Vagina (tissue), 2 donors: Measurements from ENCODE around the gene EHMT1. TPM values are rescaled to one million over a fixed set of nuclear protein-coding genes. Genes with fewer than 3 reads are reported as not detected.

Source experiments
- DNase-seq, 2 donors: peaks; one replicate each; pipeline ENCODE4 v3.0.0-alpha.2; 2017; ENCODE audit errors: extremely low spot score in 2 of 2
- H3K27ac ChIP-seq: fragments of 200-600 bp; sonication (generic); one replicate; pipeline ENCODE4 v1.5.1; 2019
- H3K27me3 ChIP-seq: fragments of 200-600 bp; sonication (generic); one replicate; pipeline ENCODE4 v1.5.1; 2019
- H3K36me3 ChIP-seq, 2 donors: fragments of 200-600 bp; sonication (generic); one replicate each; pipeline ENCODE4 v1.5.1; 2017 to 2019
- H3K4me1 ChIP-seq: fragments of 200-600 bp; sonication (generic); one replicate; pipeline ENCODE4 v1.5.1; 2019
- H3K4me3 ChIP-seq, 2 donors: fragments of 200-600 bp; sonication (generic); 1 replicate in 1 of 2; 2 replicates in 1 of 2; pipeline ENCODE4 v1.5.1; 2016 to 2019
- H3K9me3 ChIP-seq: fragments of 200-600 bp; sonication (generic); one replicate; pipeline ENCODE4 v1.5.1; 2019
- CTCF ChIP-seq, 3 experiments: fragments of 450-650 bp in 2 of 3; fragments of 200-600 bp in 1 of 3; sonication (generic) in 1 of 3; IDR thresholded peaks; one replicate each; pipeline ENCODE4 v1.5.1; 2017 to 2019; ENCODE audit warnings: antibody characterized with exemption in 3 of 3, mild to moderate bottlenecking in 2 of 3, moderate library complexity in 2 of 3
- POLR2A ChIP-seq, 2 donors: fragments of 450-650 bp; IDR thresholded peaks; one replicate each; pipeline ENCODE4 v1.6.1; 2017; ENCODE audit warnings: antibody characterized with exemption in 2 of 2, mild to moderate bottlenecking in 2 of 2, moderate library complexity in 2 of 2
- POLR2AphosphoS5 ChIP-seq, 2 donors: sonication (generic); formaldehyde crosslinking; IDR thresholded peaks; one replicate each; pipeline ENCODE4 v1.9.0; 2017; ENCODE audit warnings: antibody characterized with exemption in 2 of 2, mild to moderate bottlenecking in 2 of 2, low read depth in 1 of 2; ENCODE audit not compliant: insufficient read depth in 1 of 2
- intact Hi-C: fragments of 100-400 bp; cut with DNase I; formaldehyde crosslinking; loops from one replicate; pipeline ENCODE4 v1.15.1; 2023
- total RNA-seq: library from RNA; depleted of rRNA; stranded (reverse); fragments of >200 nt; gene quantifications from one replicate; pipeline ENCODE4 v1.2.3, GENCODE V29; 2016

Gene EHMT1
- total RNA-seq, 1 donor from 2014 or later, result 65.8 TPM

GRCh38 chr9:137640862-137641261, 22.1 kb downstream of the EHMT1 start:
- peaks cover 0 to 10% of the 10 kb centered on the region in 2 donors for H3K36me3 ChIP-seq
- H3K4me3 ChIP-seq, result no peak overlapping the region
- no peak for DNase-seq
- H3K27ac ChIP-seq, result no peak overlapping the region
- no peaks in the 10 kb centered on the region for H3K9me3 ChIP-seq
- H3K27me3 ChIP-seq, result no peaks in the 10 kb centered on the region
- no peak for TF ChIP-seq POLR2AphosphoS5 (IDR thresholded peaks at IDR 0.05; ENCODE audit: insufficient read depth in 1 of 2, low read depth in 1 of 2)
- peaks cover 38% of the 10 kb centered on the region for H3K4me1 ChIP-seq
- intact Hi-C loops, result no loop called here

- H3K27ac ChIP-seq, result no peak overlapping the region
- TF ChIP-seq POLR2AphosphoS5 (IDR thresholded peaks at IDR 0.05; ENCODE audit: insufficient read depth in 1 of 2, low read depth in 1 of 2) (no peak), CTCF (IDR thresholded peaks at IDR 0.05) (no peak), POLR2A (IDR thresholded peaks at IDR 0.05) (no peak)
- peaks cover 33% of the 10 kb centered on the region for H3K4me1 ChIP-seq
Observed at GRCh38 chr9:137642118-137642601, 23.4 kb downstream of the EHMT1 start.

GRCh38 chr9:137642892-137643291, 24.1 kb downstream of the EHMT1 start:
- TF ChIP-seq POLR2AphosphoS5 (IDR thresholded peaks at IDR 0.05; ENCODE audit: insufficient read depth in 1 of 2, low read depth in 1 of 2) (no peak), POLR2A (IDR thresholded peaks at IDR 0.05) (no peak), CTCF (IDR thresholded peaks at IDR 0.05) (no peak)
- H3K36me3 ChIP-seq, result peaks cover 0 to 10% of the 10 kb centered on the region in 2 donors
- no peak overlapping the region for H3K4me3 ChIP-seq
- peaks cover 33% of the 10 kb centered on the region for H3K4me1 ChIP-seq
- no peaks in the 10 kb centered on the region for H3K9me3 ChIP-seq
- no peak overlapping the region for H3K27ac ChIP-seq
- no peak for DNase-seq
- intact Hi-C loops, result no loop called here
- H3K27me3 ChIP-seq, result no peaks in the 10 kb centered on the region

More at GRCh38 chr9:137642118-137642601, 23.4 kb downstream of the EHMT1 start:
- intact Hi-C loops, result no loop called here
- H3K4me3 ChIP-seq, result no peak overlapping the region
- no peak for DNase-seq
- H3K27me3 ChIP-seq, result no peaks in the 10 kb centered on the region
- H3K9me3 ChIP-seq, result no peaks in the 10 kb centered on the region
- peaks cover 0 to 10% of the 10 kb centered on the region in 2 donors for H3K36me3 ChIP-seq

GRCh38 chr9:137643921-137644320, 25.1 kb downstream of the EHMT1 start:
- no peak for DNase-seq
- Histone ChIP-seq H3K4me1 (peaks cover 26% of the 10 kb centered on the region), H3K4me3 (no peak overlapping the region), H3K27ac (no peak overlapping the region), H3K36me3 (peaks cover 0 to 10% of the 10 kb centered on the region in 2 donors), H3K27me3 (no peaks in the 10 kb centered on the region), H3K9me3 (no peaks in the 10 kb centered on the region)
- intact Hi-C loops, result no loop called here
- no peak for TF ChIP-seq POLR2A (IDR thresholded peaks at IDR 0.05)
- TF ChIP-seq CTCF (IDR thresholded peaks at IDR 0.05), result no peak
- no peak for TF ChIP-seq POLR2AphosphoS5 (IDR thresholded peaks at IDR 0.05; ENCODE audit: insufficient read depth in 1 of 2, low read depth in 1 of 2)

- Histone ChIP-seq H3K36me3 (peaks cover 0 to 10% of the 10 kb centered on the region in 2 donors), H3K27ac (no peak overlapping the region), H3K27me3 (no peaks in the 10 kb centered on the region), H3K4me1 (peaks cover 14% of the 10 kb centered on the region), H3K4me3 (no peak overlapping the region), H3K9me3 (no peaks in the 10 kb centered on the region)
- TF ChIP-seq POLR2AphosphoS5 (IDR thresholded peaks at IDR 0.05; ENCODE audit: insufficient read depth in 1 of 2, low read depth in 1 of 2), result no peak
- no peak for TF ChIP-seq POLR2A (IDR thresholded peaks at IDR 0.05)
- no peak for TF ChIP-seq CTCF (IDR thresholded peaks at IDR 0.05)
- intact Hi-C loops, result no loop called here
- DNase-seq, result no peak
Observed at GRCh38 chr9:137645211-137645610, 26.4 kb downstream of the EHMT1 start.
